B cell (primary cell): ENCODE results near the gene ZSCAN1. TPM values are rescaled to one million over a fixed set of nuclear protein-coding genes. Genes with fewer than 3 reads are reported as not detected.

Experiments used
- ATAC-seq: fragments of 200-7000 bp; cut with Tn5 transposase; one replicate; pipeline ENCODE4 v1.10.0; 2021; ENCODE audit warnings: low read depth, mild to moderate bottlenecking, moderate number of reproducible peaks, moderate library complexity
- CTCF ChIA-PET: fragments of 350-600 bp; sonication (Branson Sonifier 250); formaldehyde crosslinking; loops from one replicate; lab custom pipeline; 2021; ENCODE audit warnings: antibody characterized with exemption, inconsistent platforms; lab: Charles Lee
- POLR2A ChIA-PET: fragments of 350-600 bp; sonication (Branson Sonifier 250); formaldehyde crosslinking; loops from one replicate; lab custom pipeline; 2021; ENCODE audit warnings: antibody characterized with exemption; lab: Charles Lee
- DNase-seq: peaks from one replicate; pipeline ENCODE4 v3.0.0; 2013
- H2AFZ ChIP-seq: 2 replicates; pipeline ENCODE4 v1.6.1; 2012; ENCODE audit warnings: mild to moderate bottlenecking, low read depth, low read length; ENCODE audit not compliant: insufficient read depth, poor library complexity, severe bottlenecking
- H3K27ac ChIP-seq, 2 donors: 1 replicate in 1 of 2; 2 replicates in 1 of 2; pipeline ENCODE4 v1.5.1; 2012 to 2013; ENCODE audit warnings: low read length in 2 of 2, mild to moderate bottlenecking in 2 of 2, moderate library complexity in 1 of 2
- H3K27me3 ChIP-seq, 4 experiments: fragments of 200-600 bp in 1 of 4; sonication (generic) in 1 of 4; replicated peaks in 1 of 4; 1 replicate in 2 of 4; 2 replicates in 2 of 4; pipeline versions ENCODE4 v1.6.1 to v1.7.0; 2013 to 2016; ENCODE audit warnings: low read length in 3 of 4, mild to moderate bottlenecking in 2 of 4, mixed read lengths in 1 of 4, moderate library complexity in 1 of 4; ENCODE audit not compliant: insufficient read depth in 4 of 4, control insufficient read depth in 3 of 4; ENCODE audit errors: control extremely low read depth in 1 of 4
- H3K36me3 ChIP-seq, 2 experiments: replicated peaks in 1 of 2; 1 replicate in 1 of 2; 2 replicates in 1 of 2; pipeline versions ENCODE4 v1.6.1 to v1.7.1; 2013; ENCODE audit warnings: low read length in 1 of 2; ENCODE audit not compliant: insufficient read depth in 2 of 2, control insufficient read depth in 1 of 2; ENCODE audit errors: control extremely low read depth in 1 of 2, extremely low read depth in 1 of 2
- H3K4me1 ChIP-seq, 2 donors: fragments of 200-600 bp in 1 of 2; sonication (generic) in 1 of 2; 1 replicate in 1 of 2; 2 replicates in 1 of 2; pipeline versions ENCODE4 v1.5.1 to v1.6.1; 2013 to 2017; ENCODE audit warnings: low read length in 2 of 2; ENCODE audit not compliant: control insufficient read depth in 2 of 2, insufficient read depth in 2 of 2
- H3K4me2 ChIP-seq: replicated peaks from 2 replicates; pipeline ENCODE3; 2012; ENCODE audit warnings: mild to moderate bottlenecking, low read depth, low read length; ENCODE audit not compliant: poor library complexity, severe bottlenecking
- H3K4me3 ChIP-seq, 5 experiments: fragments of 200-600 bp in 1 of 5; sonication (generic) in 1 of 5; 1 replicate in 3 of 5; 2 replicates in 2 of 5; pipeline versions ENCODE4 v1.5.1 to v1.7.0; 2011 to 2016; ENCODE audit warnings: low read length in 4 of 5, mild to moderate bottlenecking in 4 of 5, low read depth in 2 of 5, control low read depth in 1 of 5, moderate library complexity in 1 of 5; ENCODE audit not compliant: insufficient read depth in 1 of 5; ENCODE audit errors: control extremely low read depth in 1 of 5, extremely low read depth in 1 of 5
- H3K79me2 ChIP-seq: fragments of 200-600 bp; sonication (generic); one replicate; pipeline ENCODE4 v1.6.0; 2016; ENCODE audit warnings: low read length; ENCODE audit not compliant: control insufficient read depth, insufficient read depth
- H3K9ac ChIP-seq: fragments of 200-600 bp; sonication (generic); 2 replicates; pipeline ENCODE4 v1.6.1; 2017; ENCODE audit warnings: mild to moderate bottlenecking, low read length, moderate library complexity
- H3K9me3 ChIP-seq, 3 donors: one replicate each; pipeline versions ENCODE4 v1.6.1 to v1.7.1; 2013; ENCODE audit warnings: low read length in 2 of 3; ENCODE audit not compliant: control insufficient read depth in 2 of 3, insufficient read depth in 1 of 3; ENCODE audit errors: control extremely low read depth in 1 of 3
- H4K20me1 ChIP-seq: 2 replicates; pipeline ENCODE4 v1.6.0; 2012; ENCODE audit warnings: mild to moderate bottlenecking, low read length; ENCODE audit not compliant: insufficient read depth, control insufficient read depth, poor library complexity, severe bottlenecking
- H3K27ac Mint-ChIP-seq: one replicate; pipeline ENCODE4 v1.8.0; 2021; ENCODE audit warnings: mixed read lengths
- H3K27me3 Mint-ChIP-seq: one replicate; pipeline ENCODE4 v1.8.0; 2021; ENCODE audit warnings: mixed read lengths
- H3K4me1 Mint-ChIP-seq: one replicate; pipeline ENCODE4 v1.8.0; 2021; ENCODE audit warnings: mixed read lengths
- H3K4me3 Mint-ChIP-seq: one replicate; pipeline ENCODE4 v1.8.0; 2021; ENCODE audit warnings: mixed read lengths
- H3K9me3 Mint-ChIP-seq: one replicate; pipeline ENCODE4 v1.8.0; 2022; ENCODE audit warnings: mixed read lengths; ENCODE audit not compliant: insufficient read depth
- EZH2 ChIP-seq: IDR thresholded peaks from 2 replicates; pipeline ENCODE4 v1.6.1; 2012; ENCODE audit warnings: borderline replicate concordance, low read depth, mild to moderate bottlenecking, moderate library complexity, low read length; ENCODE audit not compliant: insufficient read depth, poor library complexity, severe bottlenecking
- WGBS: methylation state at CpG from one replicate; pipeline ENCODE4 v1.1.5; 2013; ENCODE audit warnings: missing lambda C conversion rate; ENCODE audit not compliant: insufficient coverage; 5-methylcytosine and 5-hydroxymethylcytosine counted together
- intact Hi-C: fragments of 100-400 bp; cut with micrococcal nuclease; formaldehyde crosslinking; loops from one replicate; pipeline ENCODE4 v1.10.0; 2022
- polyA plus RNA-seq: library from polyadenylated mRNA; depleted of rRNA; stranded (reverse); fragments of >200 nt; gene quantifications from 2 replicates; pipeline ENCODE4 v1.2.3, GENCODE V29; 2012
- total RNA-seq, 2 donors: library from RNA; stranded (reverse); fragments of 120-200 nt in 1 of 2; gene quantifications; 1 replicate in 1 of 2; 2 replicates in 1 of 2; pipeline versions ENCODE4 v1.2.3 to v1.2.4, GENCODE V29; 2013 to 2022
- TF ChIP-seq, protein P1 (sequence below): fragments of 200-600 bp; IDR thresholded peaks from one replicate; pipeline ENCODE4 v1.8.0; 2022; ENCODE audit warnings: antibody characterized with exemption, mild to moderate bottlenecking

The ZSCAN1 gene
- total and polyA plus RNA-seq, 2 donors (not counting 1 experiment from before 2014, with no cell fraction given): 0.13 TPM; not detected in 1

DNA sequence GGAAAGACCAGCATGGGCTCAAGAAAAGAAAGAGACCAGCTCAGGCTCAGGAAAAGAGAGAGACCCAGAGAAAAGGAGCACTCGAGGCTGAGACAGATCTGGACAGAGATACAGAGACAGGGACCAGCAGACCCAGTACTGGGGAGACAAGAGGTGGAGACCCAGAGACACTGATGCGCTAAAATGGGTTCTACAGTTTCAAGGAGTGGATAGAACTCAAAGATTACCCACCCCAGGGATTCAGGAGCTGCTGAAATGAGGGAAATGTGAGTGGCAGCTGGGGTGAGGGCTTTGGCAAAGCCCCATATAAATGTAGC, 64.8 kb downstream of the ZSCAN1 start:
- Histone ChIP-seq H2AFZ (peak overlapping the region; percentile 26), H3K27ac (peak overlapping the region; percentile 98 to 100), H4K20me1 (no peaks in the 10 kb centered on the region), H3K36me3 (no peaks in the 10 kb centered on the region), H3K79me2 (peaks cover 31% of the 10 kb centered on the region), H3K4me3 (peak overlapping the region; percentile 73 to 96 (median 92)), H3K4me1 (peaks cover 13 to 16% of the 10 kb centered on the region in 2 donors), H3K4me2 (peak overlapping the region; percentile 92), H3K9ac (peak overlapping the region; percentile 100), H3K9me3 (peaks cover 1 to 79% (median 17%) of the 10 kb centered on the region in 3 donors), H3K27me3 (no peaks in the 10 kb centered on the region)
- H3K4me1 Mint-ChIP-seq: peaks cover 18% of the 10 kb centered on the region
- intact Hi-C loops: loop anchor here (1.0 to 5.0 kb wide), 7 partner anchors 39 to 180 kb away; partner anchors contain the start of genes ZNF135, ZNF256, ZNF329 and ZNF606
- CTCF ChIA-PET: no interaction called here
- H3K27ac Mint-ChIP-seq: peak overlapping the region; percentile 97
- H3K4me3 Mint-ChIP-seq: peak overlapping the region; percentile 81
- DNase-seq (no peak), ATAC-seq (peak; percentile 4)
- no peak for TF ChIP-seq EZH2
- TF ChIP-seq, protein P1, sequence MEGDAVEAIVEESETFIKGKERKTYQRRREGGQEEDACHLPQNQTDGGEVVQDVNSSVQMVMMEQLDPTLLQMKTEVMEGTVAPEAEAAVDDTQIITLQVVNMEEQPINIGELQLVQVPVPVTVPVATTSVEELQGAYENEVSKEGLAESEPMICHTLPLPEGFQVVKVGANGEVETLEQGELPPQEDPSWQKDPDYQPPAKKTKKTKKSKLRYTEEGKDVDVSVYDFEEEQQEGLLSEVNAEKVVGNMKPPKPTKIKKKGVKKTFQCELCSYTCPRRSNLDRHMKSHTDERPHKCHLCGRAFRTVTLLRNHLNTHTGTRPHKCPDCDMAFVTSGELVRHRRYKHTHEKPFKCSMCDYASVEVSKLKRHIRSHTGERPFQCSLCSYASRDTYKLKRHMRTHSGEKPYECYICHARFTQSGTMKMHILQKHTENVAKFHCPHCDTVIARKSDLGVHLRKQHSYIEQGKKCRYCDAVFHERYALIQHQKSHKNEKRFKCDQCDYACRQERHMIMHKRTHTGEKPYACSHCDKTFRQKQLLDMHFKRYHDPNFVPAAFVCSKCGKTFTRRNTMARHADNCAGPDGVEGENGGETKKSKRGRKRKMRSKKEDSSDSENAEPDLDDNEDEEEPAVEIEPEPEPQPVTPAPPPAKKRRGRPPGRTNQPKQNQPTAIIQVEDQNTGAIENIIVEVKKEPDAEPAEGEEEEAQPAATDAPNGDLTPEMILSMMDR: no peak
- H3K27me3 Mint-ChIP-seq: peaks cover 3% of the 10 kb centered on the region
- 0% methylated on average over 1 of the region's 2 CpGs for WGBS
- peaks cover 9% of the 10 kb centered on the region for H3K9me3 Mint-ChIP-seq
- POLR2A ChIA-PET: no interaction called here

Other genes starting within 250 kb of the ZSCAN1 start
- 21.7 and 29.9 TPM in 2 replicates for gene ZNF552, start 219.1 kb upstream of the ZSCAN1 start, total RNA-seq
- 6.7 and 8.1 TPM in 2 replicates for gene ZNF552, start 219.1 kb upstream of the ZSCAN1 start, polyA plus RNA-seq
- 29.1 and 31.5 TPM in 2 replicates for gene ZNF587B, start 203.7 kb upstream of the ZSCAN1 start, total RNA-seq
- gene ZNF587B, start 203.7 kb upstream of the ZSCAN1 start, polyA plus RNA-seq: 9.9 and 18.1 TPM in 2 replicates
- gene ZNF587, start 184.2 kb upstream of the ZSCAN1 start, total RNA-seq: 72.9 and 77.6 TPM in 2 replicates
- 16.6 and 17.0 TPM in 2 replicates for gene ZNF587, start 184.2 kb upstream of the ZSCAN1 start, polyA plus RNA-seq
- gene ZNF814, start 145.0 kb upstream of the ZSCAN1 start, total RNA-seq: 83.9 and 95.1 TPM in 2 replicates
- 27.7 and 28.9 TPM in 2 replicates for gene ZNF814, start 145.0 kb upstream of the ZSCAN1 start, polyA plus RNA-seq
- gene ZNF417, start 117.4 kb upstream of the ZSCAN1 start, total RNA-seq: 52.6 and 54.4 TPM in 2 replicates
- 8.9 and 12.3 TPM in 2 replicates for gene ZNF417, start 117.4 kb upstream of the ZSCAN1 start, polyA plus RNA-seq
- 35.8 and 38.9 TPM in 2 replicates for gene ZNF418, start 98.6 kb upstream of the ZSCAN1 start, total RNA-seq
- 10.3 and 12.2 TPM in 2 replicates for gene ZNF418, start 98.6 kb upstream of the ZSCAN1 start, polyA plus RNA-seq
- 18.3 and 19.0 TPM in 2 replicates for gene ZNF256, start 86.3 kb upstream of the ZSCAN1 start, total RNA-seq
- 10.0 and 16.5 TPM in 2 replicates for gene ZNF256, start 86.3 kb upstream of the ZSCAN1 start, polyA plus RNA-seq
- 1.7 and 2.2 TPM in 2 replicates for gene C19orf18, start 59.5 kb upstream of the ZSCAN1 start, total RNA-seq
- gene C19orf18, start 59.5 kb upstream of the ZSCAN1 start, polyA plus RNA-seq: 0.53 TPM in 1 of 2 replicates, not detected in the other
- 48.1 and 48.4 TPM in 2 replicates for gene ZNF606, start 31.2 kb upstream of the ZSCAN1 start, total RNA-seq
- 11.5 and 12.4 TPM in 2 replicates for gene ZNF606, start 31.2 kb upstream of the ZSCAN1 start, polyA plus RNA-seq
- 10.0 and 10.1 TPM in 2 replicates for gene ZNF135, start 25.3 kb downstream of the ZSCAN1 start, total RNA-seq
- 8.9 and 9.2 TPM in 2 replicates for gene ZNF135, start 25.3 kb downstream of the ZSCAN1 start, polyA plus RNA-seq
- gene ZSCAN18, start 64.2 kb downstream of the ZSCAN1 start, total RNA-seq: 84.9 and 90.5 TPM in 2 replicates
- gene ZSCAN18, start 64.2 kb downstream of the ZSCAN1 start, polyA plus RNA-seq: 81.0 and 134 TPM in 2 replicates
- 12.5 and 17.6 TPM in 2 replicates for gene ZNF329, start 116.8 kb downstream of the ZSCAN1 start, total RNA-seq
- gene ZNF329, start 116.8 kb downstream of the ZSCAN1 start, polyA plus RNA-seq: 5.4 and 8.0 TPM in 2 replicates
- 83.7 and 85.4 TPM in 2 replicates for gene ZNF274, start 149.0 kb downstream of the ZSCAN1 start, total RNA-seq
- gene ZNF274, start 149.0 kb downstream of the ZSCAN1 start, polyA plus RNA-seq: 51.5 and 53.3 TPM in 2 replicates
- 65.7 and 75.2 TPM in 2 replicates for gene ZNF544, start 194.9 kb downstream of the ZSCAN1 start, total RNA-seq
- gene ZNF544, start 194.9 kb downstream of the ZSCAN1 start, polyA plus RNA-seq: 37.1 and 41.4 TPM in 2 replicates
- gene ZNF8, start 244.9 kb downstream of the ZSCAN1 start, total RNA-seq: 7.9 and 8.0 TPM in 2 replicates
- 3.4 and 4.0 TPM in 2 replicates for gene ZNF8, start 244.9 kb downstream of the ZSCAN1 start, polyA plus RNA-seq